ENCODE measurements around the gene SRSF2. TPM values are rescaled to one million over a fixed set of nuclear protein-coding genes. Genes with fewer than 3 reads are reported as not detected.

SRSF2 gene
- polyA plus RNA-seq, 2 of the 4 experiments (the other 2 are of a cell fraction), result 338 to 412 TPM

GRCh38 chr17:76701471-76701967 is 35.6 kb downstream of the SRSF2 start:
- ChIA-PET POLR2A (no interaction called here), CTCF (interaction anchor here (0.7 to 26.0 kb wide), 5 partner anchors 11 to 240 kb away, joined by 3 to 456 read pairs (median 14); no protein-coding TSS in a partner anchor)
- peak; percentile 39 for FAIRE-seq
- WGBS (ENCODE audit: missing lambda C conversion rate), result 87% methylated on average over 11 of the region's 11 CpGs
- H3K9me3 ChIP-seq, result no peaks in the 10 kb centered on the region
- H3K27ac ChIP-seq, result no peak overlapping the region
- TF ChIP-seq RNF2 (IDR thresholded peaks at IDR 0.05; ENCODE audit: borderline replicate concordance, low read depth), result no peak
- no peak for TF ChIP-seq ZNF302 (CRISPR knock-in tag; IDR thresholded peaks at IDR 0.05)
- TF ChIP-seq ELK1 (IDR thresholded peaks at IDR 0.05; ENCODE audit: low read depth, low read length), result no peak
- TF ChIP-seq ZSCAN20 (CRISPR knock-in tag; IDR thresholded peaks at IDR 0.05), result no peak
- TF ChIP-seq NFE2L2 (conservative IDR thresholded peaks at IDR 0.05; ENCODE audit: low read length), result no peak
- TF ChIP-seq RCOR1 (IDR thresholded peaks at IDR 0.05; ENCODE audit: low read depth, low read length), result no peak
- no peak for TF ChIP-seq PBX3 (IDR thresholded peaks at IDR 0.05)
- no peak for TF ChIP-seq RFX5 (IDR thresholded peaks at IDR 0.05)
- ATAC-seq, result peak in 1 of 2 experiments; percentile 19; a peak in 1 of 6 replicates
- H3K4me3 ChIP-seq, result no peak overlapping the region
- no peak overlapping the region for H3K4me2 ChIP-seq
- no peaks in the 10 kb centered on the region for H3K4me1 ChIP-seq
- DNase-seq (ENCODE audit: low read depth in 1 of 2, low spot score in 1 of 2), result no peak

- ATAC-seq, result peak; percentile 14; a peak in 3 of 6 replicates
- Histone ChIP-seq H3K27ac (no peak overlapping the region), H3K9me3 (no peaks in the 10 kb centered on the region), H3K4me2 (no peak overlapping the region), H3K4me3 (no peak overlapping the region), H3K4me1 (no peaks in the 10 kb centered on the region)
- 88% methylated on average over 33 of the region's 33 CpGs for WGBS (ENCODE audit: missing lambda C conversion rate)
- FAIRE-seq, result no peak
- DNase-seq (ENCODE audit: low read depth in 1 of 2, low spot score in 1 of 2), result no peak
- ChIA-PET POLR2A (no interaction called here), CTCF (interaction anchor here (3.4 to 26.0 kb wide), 3 partner anchors 11 to 177 kb away, joined by 14 to 456 read pairs (median 56); no protein-coding TSS in a partner anchor)
- no peak for TF ChIP-seq ATOH8 (CRISPR knock-in tag; IDR thresholded peaks at IDR 0.05; ENCODE audit: low read depth)
- no peak for TF ChIP-seq FOXS1 (CRISPR knock-in tag; IDR thresholded peaks at IDR 0.05)
- no peak for TF ChIP-seq KDM1A (IDR thresholded peaks at IDR 0.05; ENCODE audit: low read depth)
- no peak for TF ChIP-seq POLR2AphosphoS2 (conservative IDR thresholded peaks at IDR 0.05; ENCODE audit: low read length)
- no peak for TF ChIP-seq PBX3 (IDR thresholded peaks at IDR 0.05)
- TF ChIP-seq RAD21 (conservative IDR thresholded peaks at IDR 0.05 in 1 of 2, IDR thresholded peaks at IDR 0.05 in 1 of 2), result no peak
- no peak for TF ChIP-seq POLR2A (IDR thresholded peaks at IDR 0.05; ENCODE audit: low read length)
- no peak for TF ChIP-seq HES2 (IDR thresholded peaks at IDR 0.05)
- TF ChIP-seq ZC3H11A (IDR thresholded peaks at IDR 0.05), result no peak
- TF ChIP-seq MAZ (IDR thresholded peaks at IDR 0.05; ENCODE audit: borderline replicate concordance, low read depth, low read length), result no peak
- TF ChIP-seq CTCF (IDR thresholded peaks at IDR 0.05), result no peak
- no peak for TF ChIP-seq PHF8 (IDR thresholded peaks at IDR 0.05; ENCODE audit: borderline replicate concordance, low read depth)
- no peak for TF ChIP-seq GATA3 (IDR thresholded peaks at IDR 0.05; ENCODE audit: borderline replicate concordance)
- no peak for TF ChIP-seq HOXB13 (CRISPR knock-in tag; IDR thresholded peaks at IDR 0.05; ENCODE audit: low read depth)
- TF ChIP-seq HEYL (CRISPR knock-in tag; IDR thresholded peaks at IDR 0.05), result no peak
- no peak for TF ChIP-seq EHMT2 (IDR thresholded peaks at IDR 0.05; ENCODE audit: low read depth)
- TF ChIP-seq ZNF302 (CRISPR knock-in tag; IDR thresholded peaks at IDR 0.05), result no peak
Observed at GRCh38 chr17:76700617-76701470, 36.3 kb downstream of the SRSF2 start.
